Stimulated activated CD4-positive, alpha-beta T cell treated with anti-CD3 and anti-CD28 coated beads, Interleukin-2, amount 100 ng/mL, for 48 hours (primary cell): ENCODE results near the gene TSPAN3.

Experiments used
- DNase-seq, 2 donors: peaks; one replicate each; pipeline ENCODE4 v3.0.0-alpha.2; 2020

TSPAN3 gene

GRCh38 chr15:77002954-77003912 is 67.7 kb downstream of the TSPAN3 start:
- peak; percentile 55 to 65 for DNase-seq

- no peak for DNase-seq
Measured at GRCh38 chr15:77002436-77002835, 68.5 kb downstream of the TSPAN3 start.

- no peak for DNase-seq
Measured at GRCh38 chr15:77001966-77002365, 68.9 kb downstream of the TSPAN3 start.

- no peak for DNase-seq
Measured at GRCh38 chr15:77001351-77001750, 69.6 kb downstream of the TSPAN3 start.

GRCh38 chr15:76999996-77000395 is 70.9 kb downstream of the TSPAN3 start:
- no peak for DNase-seq

GRCh38 chr15:76998663-76999285 is 72.1 kb downstream of the TSPAN3 start:
- no peak for DNase-seq

GRCh38 chr15:76996526-76997401 is 74.1 kb downstream of the TSPAN3 start:
- DNase-seq: no peak

- no peak for DNase-seq
Measured at GRCh38 chr15:76996076-76996525, 74.8 kb downstream of the TSPAN3 start.

- peak in 1 of 2 donors; percentile 62 for DNase-seq
Measured at GRCh38 chr15:76994971-76995945, 75.7 kb downstream of the TSPAN3 start, which contains the start of gene PSTPIP1. Gene PSTPIP1 (plus strand): TSS chr15:76995126. CDS start chr15:76995574, 448 bp downstream.

- no peak for DNase-seq
Measured at GRCh38 chr15:76994496-76994895, 76.4 kb downstream of the TSPAN3 start.

- DNase-seq: peak in 1 of 2 donors; percentile 55
Measured at GRCh38 chr15:76994001-76994400, 76.9 kb downstream of the TSPAN3 start.

GRCh38 chr15:76993114-76993725 is 77.7 kb downstream of the TSPAN3 start:
- DNase-seq: no peak

- DNase-seq: no peak
Measured at GRCh38 chr15:76991741-76992645, 78.9 kb downstream of the TSPAN3 start.
